Activated CD4-positive, alpha-beta T cell treated with anti-CD3 and anti-CD28 coated beads, Interleukin-2, amount 50 U/mL, for 1 hour (primary cell): ENCODE measurements around the gene CDCA3.

Experiments used
- DNase-seq: peaks from one replicate; pipeline ENCODE4 v3.0.0-alpha.2; 2020

CDCA3 gene

GRCh38 chr12:6852651-6853354 is 1.7 kb upstream of the CDCA3 start:
- peak; percentile 54 for DNase-seq

- DNase-seq = peak; percentile 97
Measured at GRCh38 chr12:6851921-6852650, 1.0 kb upstream of the CDCA3 start, which contains the start of gene USP5. Gene USP5, plus strand, starts transcription at chr12:6852150. Its CDS starts 30 bp downstream, at chr12:6852180.

DNA sequence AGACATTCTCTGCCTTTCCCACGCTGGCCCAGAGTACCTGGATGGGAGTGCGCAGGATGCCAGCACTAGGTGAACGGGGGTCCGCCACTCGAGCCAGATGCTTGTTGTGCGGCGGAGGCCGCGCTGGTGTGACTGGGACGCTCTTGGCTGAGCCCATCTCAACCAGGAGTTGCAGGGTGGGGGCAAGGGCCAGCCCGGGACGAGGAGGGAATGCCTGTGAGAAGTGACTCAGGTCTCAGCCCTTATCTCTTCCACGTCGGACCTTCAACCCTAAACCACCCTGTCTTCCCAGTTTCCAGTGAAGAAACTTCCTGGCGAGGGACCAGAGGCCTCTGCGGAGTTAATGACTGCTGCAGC is 312 bp downstream of the CDCA3 start:
- no peak for DNase-seq

DNA sequence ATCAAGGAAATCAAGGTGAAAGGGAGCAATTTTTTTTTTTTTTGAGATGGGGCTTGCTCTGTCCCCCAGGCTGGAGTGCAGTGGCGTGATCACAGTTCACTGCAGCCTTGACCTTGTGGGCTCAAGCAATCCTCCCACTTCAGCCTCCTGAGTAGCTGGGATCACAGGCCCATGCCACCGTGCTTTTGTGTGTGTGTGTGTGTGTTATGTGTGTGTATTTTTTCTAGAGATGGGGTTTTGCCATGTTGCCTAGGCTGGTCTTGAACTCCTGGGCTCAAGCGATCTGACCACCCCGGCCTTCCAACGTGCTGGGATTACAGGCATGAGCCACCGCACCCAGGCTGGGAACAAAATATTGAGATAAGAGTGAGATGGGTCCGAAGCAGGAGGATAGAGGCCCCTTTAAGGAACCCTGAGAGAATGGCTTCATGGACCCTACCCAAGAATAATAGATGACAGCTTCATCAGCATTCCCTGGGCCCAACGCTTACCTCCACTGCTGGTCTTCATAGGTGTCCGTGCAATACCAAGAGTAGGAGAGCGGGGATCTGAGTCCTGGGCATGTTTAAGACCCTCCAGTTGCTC is 1.0 kb downstream of the CDCA3 start:
- DNase-seq = no peak

- DNase-seq = no peak
Measured at GRCh38 chr12:6849427-6849826, 1.7 kb downstream of the CDCA3 start.

DNA sequence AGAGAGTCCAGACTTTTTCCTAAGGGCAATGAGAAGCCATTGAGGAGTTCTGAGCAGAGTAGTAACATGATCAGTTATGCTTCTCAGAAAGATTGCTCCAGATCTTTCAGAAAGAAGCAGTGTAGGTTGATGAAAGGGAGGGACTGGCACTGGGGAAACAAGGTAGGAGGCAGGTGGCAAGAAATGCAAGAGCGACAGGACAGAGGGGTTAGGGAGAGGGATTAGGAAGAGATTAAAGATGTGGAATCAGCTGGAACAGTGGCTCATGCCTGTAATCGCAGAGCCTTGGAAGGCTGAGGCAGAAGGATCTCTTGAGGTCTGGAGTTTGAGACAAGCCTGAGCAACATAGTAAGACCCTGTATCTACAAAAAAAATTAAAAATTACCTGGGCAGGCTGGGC is 3.4 kb downstream of the CDCA3 start:
- DNase-seq = no peak

- DNase-seq = no peak
Measured at GRCh38 chr12:6846316-6846869, 4.7 kb downstream of the CDCA3 start.

GRCh38 chr12:6845395-6845794 is 5.7 kb downstream of the CDCA3 start:
- no peak for DNase-seq

DNA sequence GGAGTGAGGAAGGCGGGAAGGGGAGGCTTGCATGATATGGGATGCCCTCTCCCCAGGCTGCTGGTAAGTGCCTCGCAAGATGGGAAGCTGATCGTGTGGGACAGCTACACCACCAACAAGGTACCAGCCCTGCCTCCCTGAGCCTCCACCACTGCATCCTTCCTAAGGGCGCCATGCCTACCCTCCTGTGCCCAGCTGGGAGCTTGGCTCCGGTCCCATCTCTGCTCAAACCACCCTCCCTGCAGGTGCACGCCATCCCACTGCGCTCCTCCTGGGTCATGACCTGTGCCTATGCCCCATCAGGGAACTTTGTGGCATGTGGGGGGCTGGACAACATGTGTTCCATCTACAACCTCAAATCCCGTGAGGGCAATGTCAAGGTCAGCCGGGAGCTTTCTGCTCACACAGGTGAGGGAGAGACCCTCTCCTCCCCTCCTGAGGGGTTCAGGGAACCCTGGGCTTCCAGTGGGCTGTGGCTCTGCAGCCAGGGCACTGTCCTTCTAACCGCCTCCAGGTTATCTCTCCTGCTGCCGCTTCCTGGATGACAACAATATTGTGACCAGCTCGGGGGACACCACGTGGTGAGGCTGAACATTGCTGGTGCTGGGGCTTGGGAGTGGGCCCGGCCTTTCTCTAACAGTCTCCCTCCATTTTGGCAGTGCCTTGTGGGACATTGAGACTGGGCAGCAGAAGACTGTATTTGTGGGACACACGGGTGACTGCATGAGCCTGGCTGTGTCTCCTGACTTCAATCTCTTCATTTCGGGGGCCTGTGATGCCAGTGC is 7.8 kb downstream of the CDCA3 start:
- no peak for DNase-seq

GRCh38 chr12:6842075-6842474 is 9.0 kb downstream of the CDCA3 start:
- DNase-seq = no peak

- DNase-seq = no peak
Measured at GRCh38 chr12:6840761-6841515, 10.1 kb downstream of the CDCA3 start, which contains the start of gene GNB3. Gene GNB3, plus strand, starts transcription at chr12:6840925. Its CDS starts 363 bp downstream, at chr12:6841288.

GRCh38 chr12:6840330-6840729 is 10.8 kb downstream of the CDCA3 start:
- no peak for DNase-seq

DNA sequence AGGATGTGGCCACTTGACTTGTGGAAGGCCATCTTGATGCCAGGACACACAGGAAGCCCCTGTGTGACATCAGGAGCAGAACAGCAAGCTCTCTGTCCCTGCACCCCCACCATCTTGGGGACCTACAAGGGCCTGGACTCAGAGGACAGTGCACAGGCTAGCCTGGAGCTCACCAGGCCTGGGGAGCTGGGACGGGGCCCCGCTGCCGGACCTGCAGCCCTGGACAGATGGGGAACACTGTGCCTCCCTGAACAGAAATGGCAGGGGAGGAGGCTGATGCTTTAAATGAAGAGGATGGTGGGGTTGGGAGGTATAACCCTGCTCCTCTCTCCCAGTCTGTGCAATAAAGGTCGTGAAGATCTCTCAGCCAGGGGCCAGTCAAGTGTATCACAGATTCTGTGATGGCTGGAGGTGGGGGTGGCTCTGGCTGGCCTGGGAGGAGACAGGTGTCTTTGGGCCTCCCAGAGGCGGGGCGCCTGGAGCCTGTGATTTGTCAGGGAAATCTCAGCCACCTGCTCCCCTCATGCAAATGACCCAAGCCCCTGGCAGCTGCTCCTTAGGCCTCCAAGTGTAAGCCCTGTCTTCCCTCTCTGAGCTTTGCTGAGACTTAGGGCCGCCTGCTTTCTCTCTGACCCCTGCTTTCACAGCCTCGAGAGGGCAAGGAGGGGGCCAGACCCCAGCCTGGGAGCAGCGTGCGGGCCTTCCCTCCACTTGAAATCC is 11.4 kb downstream of the CDCA3 start:
- DNase-seq = no peak

DNA sequence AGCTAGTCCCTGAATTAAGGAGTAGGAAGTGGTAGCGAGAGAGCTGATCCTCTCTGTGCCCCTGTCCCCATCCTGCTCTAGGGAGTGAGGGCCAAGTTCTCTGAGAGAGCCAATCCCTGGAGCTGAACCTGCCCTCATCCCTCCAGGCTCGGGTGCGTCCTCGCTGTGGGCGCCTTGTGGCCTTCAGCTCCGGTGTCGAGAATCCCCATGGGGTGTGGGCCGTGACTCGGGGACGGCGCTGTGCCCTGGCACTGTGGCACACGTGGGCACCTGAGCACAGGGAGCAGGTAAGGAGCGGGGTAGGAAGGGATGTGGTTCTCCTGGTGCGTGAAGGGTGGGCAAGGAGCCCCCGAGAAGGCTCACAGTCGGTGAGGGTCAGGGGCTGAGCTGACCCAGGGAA is 12.2 kb downstream of the CDCA3 start:
- DNase-seq = no peak

- DNase-seq = no peak
Measured at GRCh38 chr12:6837370-6838060, 13.6 kb downstream of the CDCA3 start.

DNA sequence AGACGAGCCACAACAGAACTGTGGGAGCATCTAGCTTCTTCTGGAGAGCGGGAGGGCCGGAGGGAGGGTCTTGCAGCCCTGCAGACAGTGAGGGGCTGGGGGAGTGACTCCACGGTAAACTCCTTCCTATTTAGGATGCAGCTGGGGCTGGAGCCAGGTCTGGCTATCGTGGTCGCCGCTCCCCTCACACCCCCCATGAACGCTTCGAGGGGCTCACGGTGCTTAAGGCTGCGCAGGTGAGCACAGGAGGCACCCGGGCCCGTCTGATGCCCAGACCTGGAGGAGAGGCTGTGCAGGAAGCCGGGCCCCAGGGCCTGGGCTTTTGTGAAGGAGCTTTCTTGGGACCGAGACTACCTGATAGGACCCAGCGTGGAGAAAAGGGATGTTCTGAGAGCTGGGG is 14.2 kb downstream of the CDCA3 start:
- no peak for DNase-seq

DNA sequence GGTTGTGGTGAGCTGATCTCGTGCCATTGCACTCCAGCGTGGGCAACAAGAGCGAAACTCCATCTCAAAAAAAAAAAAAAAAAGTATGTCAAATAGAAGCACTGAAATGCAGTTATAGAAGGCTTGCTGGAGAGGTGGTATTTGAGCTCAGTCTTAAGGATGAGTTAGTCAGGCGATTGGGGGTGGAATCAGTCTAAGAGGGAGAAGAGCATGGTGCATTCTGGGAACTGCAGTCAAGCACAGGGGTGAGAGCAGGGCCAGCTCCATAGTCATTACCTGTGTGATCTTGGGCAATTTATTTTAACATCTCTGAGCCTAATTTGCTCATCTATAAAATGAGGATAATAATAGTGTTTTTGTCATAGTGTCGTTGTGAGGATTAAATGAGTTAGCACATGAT is 16.2 kb downstream of the CDCA3 start:
- DNase-seq = no peak

DNA sequence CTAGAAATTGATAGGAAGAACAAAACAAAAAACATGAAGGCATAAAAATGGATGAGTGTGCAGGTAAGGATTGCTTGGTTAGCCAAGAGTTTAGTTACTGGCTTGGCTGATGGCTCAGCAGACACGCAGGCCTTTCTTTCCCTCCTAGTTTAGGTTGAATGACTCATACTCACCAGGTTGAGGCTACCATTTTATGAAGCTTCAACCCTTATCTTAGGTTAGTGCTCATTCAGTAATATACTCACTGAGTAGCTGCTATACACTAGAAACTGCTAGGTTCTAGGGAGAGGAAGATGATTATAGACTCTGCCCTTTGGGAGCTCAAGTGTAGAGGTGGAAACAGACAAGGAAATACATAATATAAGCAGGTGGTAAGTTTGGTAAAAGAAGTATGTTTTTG is 16.8 kb downstream of the CDCA3 start:
- DNase-seq = no peak

- no peak for DNase-seq
Measured at GRCh38 chr12:6833189-6833890, 17.7 kb downstream of the CDCA3 start.

GRCh38 chr12:6832125-6832524 is 19.0 kb downstream of the CDCA3 start:
- DNase-seq = no peak
